Lower lobe of right lung (tissue), 2 donors: ENCODE results near the gene TANK. TPM values are rescaled to one million over a fixed set of nuclear protein-coding genes. Genes with fewer than 3 reads are reported as not detected.

Source experiments
- ATAC-seq, 2 donors: fragments of 200-7000 bp; cut with Tn5 transposase; one replicate each; pipeline ENCODE4 v1.9.1; 2020 to 2022; ENCODE audit warnings: mild to moderate bottlenecking in 2 of 2, moderate library complexity in 2 of 2
- DNase-seq: peaks from one replicate; pipeline ENCODE4 v3.0.0-alpha.2; 2020
- H3K27ac ChIP-seq: fragments of 200-600 bp; one replicate; pipeline ENCODE4 v1.8.0; 2022
- H3K27me3 ChIP-seq: fragments of 200-600 bp; one replicate; pipeline ENCODE4 v1.8.0; 2022; ENCODE audit warnings: low read depth
- H3K36me3 ChIP-seq: fragments of 200-600 bp; one replicate; pipeline ENCODE4 v1.8.0; 2022; ENCODE audit warnings: mild to moderate bottlenecking
- H3K4me1 ChIP-seq: fragments of 200-600 bp; one replicate; pipeline ENCODE4 v1.8.0; 2022
- H3K4me3 ChIP-seq: fragments of 200-600 bp; one replicate; pipeline ENCODE4 v1.8.0; 2022; ENCODE audit warnings: mild to moderate bottlenecking
- H3K9me3 ChIP-seq: fragments of 200-600 bp; one replicate; pipeline ENCODE4 v1.8.0; 2022
- CTCF ChIP-seq: fragments of 200-600 bp; IDR thresholded peaks from one replicate; pipeline ENCODE4 v1.8.0; 2022; ENCODE audit warnings: antibody characterized with exemption, mild to moderate bottlenecking
- intact Hi-C: fragments of 100-400 bp; cut with DNase I; formaldehyde crosslinking; loops from one replicate; pipeline ENCODE4 v1.11.0; 2022
- total RNA-seq: library from RNA; stranded (reverse); fragmentation: NEBNext Ultra II Directional; extraction: Animal tissue kit (Norgen Biotek cat#: 25700); gene quantifications from one replicate; pipeline ENCODE4 v1.2.1, GENCODE V29; 2021
- donor health status: DM: no; HTN: yes; CAD: no; lungs with severe emphysema.

Gene TANK
- total RNA-seq, 1 donor from 2014 or later: 77.5 TPM

DNA sequence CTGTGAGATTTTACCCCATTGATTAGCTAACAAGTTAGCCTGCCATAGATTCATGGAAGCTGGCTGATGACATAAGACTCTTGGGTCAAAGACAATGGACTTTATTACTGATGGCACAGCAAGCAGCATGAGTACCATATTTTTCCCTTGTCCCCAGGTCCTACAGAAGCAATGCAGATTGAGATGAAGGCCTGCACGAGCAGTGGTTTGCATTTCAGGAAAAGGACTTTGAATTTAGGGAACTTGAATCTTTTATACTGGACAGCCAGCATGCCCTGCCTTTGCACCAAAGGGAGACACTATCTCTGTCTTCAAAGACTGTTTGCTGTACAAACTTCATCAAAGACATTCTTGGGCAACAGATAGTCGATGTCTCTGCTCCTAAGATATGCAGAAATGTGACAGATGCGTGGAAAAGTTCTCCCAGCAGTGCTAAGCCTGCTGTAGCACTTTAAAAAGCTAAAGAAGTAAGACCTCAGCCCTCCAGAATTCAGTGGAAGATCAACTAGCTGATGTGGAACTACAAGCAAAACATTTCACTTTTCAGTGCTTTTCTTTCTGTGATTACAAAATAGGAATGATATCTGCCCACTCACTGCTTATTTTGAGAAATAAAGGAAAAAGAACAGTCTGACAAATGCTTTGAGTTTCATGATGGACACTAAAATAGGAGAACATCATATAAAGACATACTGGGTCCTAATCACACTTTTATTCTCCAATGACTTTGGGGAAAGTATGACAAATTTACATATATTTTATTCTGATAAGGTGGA lies 44.4 kb upstream of the TANK start:
- DNase-seq (no peak), ATAC-seq (no peak)
- Histone ChIP-seq H3K4me1 (no peaks in the 10 kb centered on the region), H3K4me3 (no peak overlapping the region), H3K27ac (no peak overlapping the region), H3K9me3 (no peaks in the 10 kb centered on the region), H3K36me3 (no peaks in the 10 kb centered on the region), H3K27me3 (no peaks in the 10 kb centered on the region)
- no peak for TF ChIP-seq CTCF
- intact Hi-C loops: no loop called here

DNA sequence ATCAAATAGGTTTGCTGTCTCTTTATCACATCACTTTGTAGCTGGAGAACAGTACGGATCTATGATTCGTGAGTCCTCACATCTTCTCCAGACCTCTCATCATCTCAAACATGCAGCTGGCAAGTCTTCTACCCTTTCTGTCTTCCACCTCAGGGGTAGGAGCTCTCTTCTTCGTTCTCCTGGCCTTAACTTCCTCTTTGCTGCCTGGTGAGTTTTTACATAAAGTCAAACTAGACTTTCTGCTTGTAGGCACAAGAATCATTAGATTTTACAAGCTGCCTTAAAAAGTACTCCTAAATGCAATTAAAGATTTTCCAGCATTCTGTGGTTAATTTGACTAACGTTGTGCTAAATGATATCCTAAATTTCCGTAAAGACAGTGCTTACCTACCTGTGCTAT lies 43.7 kb upstream of the TANK start:
- TF ChIP-seq CTCF: no peak
- no peak overlapping the region for H3K4me3 ChIP-seq
- ATAC-seq (no peak), DNase-seq (no peak)
- no peak overlapping the region for H3K27ac ChIP-seq
- no peaks in the 10 kb centered on the region for H3K27me3 ChIP-seq
- intact Hi-C loops: no loop called here
- H3K9me3 ChIP-seq: no peaks in the 10 kb centered on the region
- H3K36me3 ChIP-seq: no peaks in the 10 kb centered on the region
- no peaks in the 10 kb centered on the region for H3K4me1 ChIP-seq

DNA sequence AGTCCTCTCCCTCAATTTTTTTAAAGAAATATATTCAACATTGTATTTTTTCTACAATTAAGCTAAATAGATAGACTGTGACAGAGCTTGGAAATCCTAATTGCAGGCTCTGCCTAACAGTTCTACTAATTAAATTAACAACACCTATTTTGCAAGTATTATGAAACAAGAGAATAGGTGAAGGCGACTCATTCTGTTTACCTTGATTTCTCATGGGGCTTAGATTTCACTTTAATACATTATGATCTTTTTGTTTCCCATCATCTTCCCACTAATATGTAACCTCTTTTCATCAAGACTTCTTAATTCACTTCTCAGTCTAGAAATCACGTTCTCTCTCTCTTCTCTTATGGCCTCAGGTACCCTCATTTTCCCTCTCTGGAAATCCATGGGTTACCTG lies 42.7 kb upstream of the TANK start:
- ATAC-seq (no peak), DNase-seq (no peak)
- H3K36me3 ChIP-seq: no peaks in the 10 kb centered on the region
- peaks cover under 1% of the 10 kb centered on the region for H3K4me1 ChIP-seq
- TF ChIP-seq CTCF: no peak
- no peaks in the 10 kb centered on the region for H3K9me3 ChIP-seq
- no peak overlapping the region for H3K27ac ChIP-seq
- H3K27me3 ChIP-seq: no peaks in the 10 kb centered on the region
- H3K4me3 ChIP-seq: no peak overlapping the region
- intact Hi-C loops: no loop called here

- DNase-seq: no peak
- Histone ChIP-seq H3K27me3 (no peaks in the 10 kb centered on the region), H3K36me3 (no peaks in the 10 kb centered on the region), H3K9me3 (no peaks in the 10 kb centered on the region), H3K27ac (no peak overlapping the region), H3K4me3 (no peak overlapping the region), H3K4me1 (peaks cover 12% of the 10 kb centered on the region)
- intact Hi-C loops: no loop called here
- no peak for TF ChIP-seq CTCF
- no peak for ATAC-seq
Measured at GRCh38 chr2:161118722-161119121, 41.5 kb upstream of the TANK start.

DNA sequence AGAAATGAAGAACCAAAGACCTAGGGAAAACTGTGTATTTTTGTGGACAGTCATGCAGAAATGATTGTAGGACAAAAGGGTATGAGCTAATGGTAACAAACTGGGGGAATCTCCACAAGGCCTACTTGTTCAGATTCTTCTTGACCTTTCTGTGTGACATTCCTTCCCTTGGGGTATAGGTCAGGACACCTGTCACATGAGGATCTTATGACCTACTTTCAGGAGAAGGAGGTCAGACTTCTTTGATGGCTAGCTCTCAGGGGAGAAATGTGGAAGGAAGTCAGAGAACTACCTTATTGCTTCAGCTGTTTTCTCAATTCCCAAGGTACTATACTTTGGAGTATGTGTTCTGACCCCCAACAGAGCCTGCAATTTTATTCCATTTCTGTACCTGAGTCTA lies 40.7 kb upstream of the TANK start:
- DNase-seq (no peak), ATAC-seq (no peak)
- no peak overlapping the region for H3K27ac ChIP-seq
- H3K4me1 ChIP-seq: peaks cover 17% of the 10 kb centered on the region
- no peaks in the 10 kb centered on the region for H3K36me3 ChIP-seq
- no peak overlapping the region for H3K4me3 ChIP-seq
- intact Hi-C loops: no loop called here
- no peaks in the 10 kb centered on the region for H3K9me3 ChIP-seq
- H3K27me3 ChIP-seq: no peaks in the 10 kb centered on the region
- no peak for TF ChIP-seq CTCF
